GM18511 (cell line): ENCODE data around the gene DCP1A.
"Not testable (repeated sequence)": the region's sequence is repeated elsewhere in the genome, so short reads cannot be mapped to it uniquely, and the experiment has no call there.

Experiments
- ATAC-seq: cut with Tn5 transposase; IDR thresholded peaks from one replicate; pipeline ENCODE4 v1.9.1; 2021; ENCODE audit warnings: mild to moderate bottlenecking, moderate library complexity; ENCODE audit not compliant: unreplicated experiment

DCP1A gene

GRCh38 chr3:53269193-53269592 lies 78.2 kb downstream of the DCP1A start:
- not testable (repeated sequence) for ATAC-seq

DNA sequence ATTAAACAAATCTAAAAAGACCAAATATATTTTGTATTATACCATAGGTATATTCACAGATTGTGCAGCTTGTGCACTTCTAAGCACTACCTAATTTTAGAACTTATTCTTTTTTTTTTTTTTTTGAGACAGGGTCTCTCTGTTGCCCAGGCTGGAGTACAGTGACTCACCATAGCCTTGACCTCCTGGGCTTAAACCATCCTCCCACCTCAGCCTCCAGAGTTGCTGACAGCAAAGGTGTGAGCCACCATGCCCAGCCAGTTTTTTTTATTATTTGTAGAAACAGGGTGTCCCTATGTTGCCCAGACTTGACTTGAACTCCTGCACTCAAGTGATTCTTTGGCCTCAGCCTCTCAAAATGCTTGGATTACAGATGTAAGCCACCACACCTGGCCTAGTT lies 79.6 kb downstream of the DCP1A start:
- no peak for ATAC-seq

DNA sequence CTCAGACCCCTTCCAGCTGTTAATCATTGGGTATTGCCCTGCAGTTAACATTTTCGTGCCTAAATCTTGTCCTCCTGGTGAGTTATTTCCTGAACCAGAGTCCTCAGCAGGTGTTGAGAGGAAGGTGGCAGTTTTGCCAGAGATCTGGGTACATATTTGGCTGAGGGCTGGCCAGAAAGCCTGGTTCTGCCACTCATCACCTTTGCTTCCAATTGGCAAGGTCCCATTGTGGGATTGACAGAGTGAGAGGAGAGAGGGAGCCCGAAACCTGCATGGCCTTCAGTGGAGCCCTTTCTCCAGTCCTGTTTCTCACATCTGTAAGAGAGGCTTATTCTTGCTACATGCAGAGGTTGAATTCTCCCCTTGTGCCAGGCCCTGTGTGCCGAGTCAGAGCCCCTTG lies 82.6 kb downstream of the DCP1A start:
- no peak for ATAC-seq

DNA sequence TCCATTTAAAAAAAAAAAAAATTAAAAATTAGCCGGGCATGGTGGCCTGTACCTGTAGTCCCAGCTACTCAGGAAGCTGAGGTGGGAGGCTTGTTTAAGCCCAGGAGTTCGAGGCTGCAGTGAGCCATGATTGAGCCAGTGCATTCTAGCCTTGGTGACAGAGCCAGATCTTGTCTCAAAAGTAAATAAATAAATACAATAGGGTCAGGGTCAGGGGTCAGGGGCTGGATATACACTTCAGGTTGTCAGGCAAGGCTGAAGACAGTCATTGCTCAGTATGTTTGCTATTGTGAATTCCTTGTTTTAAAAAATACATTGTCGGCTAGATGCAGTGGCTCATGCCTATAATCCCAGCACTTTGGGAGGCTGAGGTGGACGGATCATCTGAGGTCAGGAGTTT lies 83.4 kb downstream of the DCP1A start:
- ATAC-seq = no peak

- ATAC-seq = no peak
Measured at GRCh38 chr3:53261712-53262111, 85.6 kb downstream of the DCP1A start.

- ATAC-seq = no peak
Measured at GRCh38 chr3:53260286-53260785, 87.0 kb downstream of the DCP1A start.

- no peak for ATAC-seq
Measured at GRCh38 chr3:53259427-53260259, 87.7 kb downstream of the DCP1A start.

DNA sequence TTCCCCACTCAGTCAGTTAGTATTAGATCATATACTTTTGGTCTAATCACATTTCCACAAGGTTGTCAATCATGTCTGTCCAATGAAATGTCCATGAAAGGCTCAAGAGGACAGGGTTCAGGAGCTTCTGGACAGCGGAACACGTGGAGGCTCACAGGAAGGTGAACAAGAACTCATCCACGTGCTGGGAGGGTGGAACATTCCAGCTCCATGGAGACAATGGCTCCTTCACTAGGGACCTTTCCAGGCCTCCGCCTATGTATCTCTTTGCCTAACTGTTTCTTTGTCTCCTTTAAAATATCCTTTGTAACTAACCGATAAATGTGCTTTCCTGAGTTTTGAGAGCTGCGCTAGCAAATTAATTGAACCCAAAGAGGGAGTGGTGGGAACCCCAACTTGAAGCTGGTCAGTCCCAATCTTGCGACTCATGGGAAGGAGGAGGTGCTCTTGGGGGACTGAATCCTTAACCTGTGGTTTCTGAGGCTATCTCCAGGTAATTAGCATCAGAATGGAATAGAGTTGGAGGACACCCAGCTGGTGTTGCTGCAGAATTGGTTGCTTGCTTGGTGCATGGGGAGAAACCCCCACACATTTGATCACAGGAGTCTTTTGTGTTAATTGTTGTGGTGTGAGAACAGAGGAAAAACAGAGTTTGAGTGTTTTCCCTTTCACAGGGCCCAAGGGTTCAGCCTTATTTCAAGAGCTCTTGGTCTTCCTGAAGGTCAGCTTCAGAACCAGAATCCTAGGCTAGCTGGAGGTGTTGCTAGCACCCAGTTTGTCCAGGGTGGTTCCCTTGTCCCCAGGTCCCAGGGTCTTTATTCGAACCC lies 88.5 kb downstream of the DCP1A start:
- no peak for ATAC-seq

GRCh38 chr3:53257465-53257864 lies 89.9 kb downstream of the DCP1A start:
- no peak for ATAC-seq

DNA sequence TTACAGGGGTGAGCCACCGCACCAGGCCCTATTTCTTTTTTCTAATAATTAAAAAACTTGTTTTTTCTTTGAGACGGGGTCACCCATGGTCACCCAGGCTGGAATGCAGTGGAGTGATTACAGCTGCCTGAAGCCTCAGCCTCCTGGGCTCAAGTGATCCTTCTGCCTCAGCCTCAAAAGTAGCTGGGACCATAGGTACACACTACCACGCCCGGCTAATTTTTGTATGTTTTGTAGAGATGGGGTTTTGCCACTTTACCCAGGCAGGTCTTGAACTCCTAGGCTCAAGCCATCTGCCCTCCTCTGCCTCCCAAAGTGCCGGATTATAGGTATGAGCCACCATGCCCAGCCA lies 90.7 kb downstream of the DCP1A start:
- ATAC-seq = no peak

DNA sequence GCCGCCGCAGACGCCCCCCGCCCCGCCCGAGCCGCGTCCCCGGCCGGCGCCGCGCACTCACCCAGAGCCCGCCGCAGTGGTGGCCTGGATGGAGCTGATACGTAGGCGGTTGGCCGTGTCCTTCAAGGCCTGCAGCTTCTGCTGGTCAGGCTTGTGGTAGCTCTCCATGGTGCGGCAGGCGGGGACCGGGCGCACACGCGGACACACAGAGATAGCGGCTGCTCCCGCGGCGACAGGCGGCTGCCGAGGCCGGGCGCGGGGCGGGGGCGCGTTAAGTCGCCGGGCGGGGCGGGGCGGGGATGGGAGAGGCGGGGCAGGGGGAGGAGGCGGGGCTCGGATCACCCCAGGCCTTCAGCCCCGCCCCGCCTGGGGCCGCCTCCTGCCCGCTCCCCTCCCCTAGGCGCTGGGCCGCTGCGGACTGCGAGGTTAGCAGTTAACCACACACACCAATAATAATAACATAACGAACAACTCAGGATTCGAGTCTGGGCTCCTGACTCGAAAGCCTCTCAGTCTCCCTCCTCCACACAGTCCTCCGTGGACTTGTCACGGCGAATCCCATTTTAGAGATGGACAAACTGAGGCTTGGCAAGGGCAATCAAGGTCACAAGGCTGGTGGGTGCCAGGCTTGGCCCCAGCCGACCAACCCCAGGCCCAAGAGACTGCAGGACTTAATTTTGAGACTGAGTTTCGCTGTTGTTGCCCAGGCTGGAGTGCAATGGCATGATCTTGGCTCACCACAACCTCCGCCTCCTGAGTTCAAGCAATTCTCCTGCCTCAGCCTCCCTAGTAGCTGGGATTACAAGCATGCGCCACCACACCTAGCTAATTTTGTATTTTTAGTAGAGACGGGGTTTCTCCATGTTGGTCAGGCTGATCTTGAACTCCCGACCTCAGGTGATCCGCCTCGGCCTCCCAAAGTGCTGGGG lies 91.3 kb downstream of the DCP1A start, which contains the start of gene TKT:
TSS of gene TKT (minus strand) at position 248 of the 929 bp plus-strand sequence. CDS start at position 168, 80 bp downstream.
- peak; percentile 57 for ATAC-seq

GRCh38 chr3:53255423-53255774 lies 91.9 kb downstream of the DCP1A start:
- ATAC-seq = peak; percentile 51

GRCh38 chr3:53254509-53255422 lies 92.6 kb downstream of the DCP1A start:
- ATAC-seq = peak; percentile 58

DNA sequence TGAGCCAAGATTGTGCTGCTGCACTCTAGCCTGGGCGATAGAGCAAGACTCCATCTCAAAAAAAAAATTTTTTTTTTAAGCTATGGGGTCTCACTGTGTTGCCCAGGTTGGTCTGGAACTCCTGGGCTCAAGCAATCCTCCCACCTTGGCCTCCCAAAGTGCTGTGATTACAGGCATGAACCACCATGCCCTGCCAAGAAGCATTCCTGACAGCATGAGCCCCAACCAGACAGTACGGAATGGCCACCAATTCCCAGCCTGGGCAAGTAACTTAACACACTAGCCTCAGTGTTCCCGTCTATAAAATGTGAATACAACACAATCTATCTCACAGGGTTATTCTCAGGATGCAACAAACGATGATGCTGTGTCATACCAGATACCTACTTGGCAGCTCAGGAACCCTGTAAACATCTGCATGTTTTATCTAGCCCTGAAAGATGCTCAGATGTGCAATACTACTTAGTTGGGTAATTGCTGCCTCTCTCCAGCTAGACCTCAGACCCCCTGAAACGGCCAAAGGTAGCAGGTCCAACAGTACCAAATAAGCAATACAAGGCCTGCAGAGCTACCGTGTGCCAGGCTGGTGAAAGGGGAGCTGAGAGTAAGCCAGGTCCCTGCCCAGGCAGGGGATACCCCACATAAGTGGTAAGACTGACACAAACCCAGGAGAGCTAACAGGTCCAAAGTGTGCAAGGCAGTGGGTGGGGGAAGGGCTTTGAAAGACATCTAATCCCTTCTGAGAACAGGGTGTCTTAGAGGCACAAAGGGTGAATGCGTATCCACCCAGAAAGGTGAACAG lies 93.4 kb downstream of the DCP1A start:
- no peak for ATAC-seq

GRCh38 chr3:53252947-53253322 lies 94.4 kb downstream of the DCP1A start:
- not testable (repeated sequence) for ATAC-seq

DNA sequence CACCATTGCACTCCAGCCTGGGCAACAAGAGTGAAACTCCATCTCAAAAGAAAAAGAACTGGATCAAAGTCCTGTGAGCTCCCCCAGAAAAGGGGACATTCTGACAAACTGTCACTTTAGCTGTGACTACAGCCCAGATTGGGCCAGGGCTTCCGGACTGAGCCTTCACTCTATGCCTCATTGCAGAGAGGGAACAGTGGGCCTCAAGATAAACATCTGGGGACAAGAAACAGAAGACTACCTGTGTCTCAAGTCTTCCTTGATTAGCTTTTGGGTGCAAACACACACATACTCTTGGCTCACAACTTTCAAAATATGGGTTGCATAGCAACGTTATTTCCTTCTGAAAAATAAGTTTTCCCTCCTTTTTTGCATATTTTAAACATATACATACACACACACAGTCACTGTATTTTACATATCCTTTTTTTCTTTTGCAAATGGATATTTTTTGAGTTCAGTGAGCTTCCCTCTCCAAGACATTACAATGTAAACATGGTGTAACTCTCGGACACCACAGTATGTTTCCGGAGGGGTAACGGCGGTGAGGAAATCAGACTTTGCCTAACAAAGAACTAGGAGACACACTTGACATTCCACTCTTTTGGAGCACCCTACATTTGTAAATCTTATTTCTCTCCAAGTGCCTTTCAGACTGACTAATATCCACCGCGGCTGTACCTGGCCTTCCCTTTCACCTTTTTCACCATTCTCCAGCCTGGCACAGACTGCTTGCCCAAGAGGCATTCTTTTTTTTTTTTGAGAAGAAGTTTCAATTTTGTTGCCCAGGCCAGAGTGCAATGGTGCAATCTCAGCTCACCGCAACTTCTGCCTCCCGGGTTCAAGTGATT lies 95.0 kb downstream of the DCP1A start:
- ATAC-seq = no peak

DNA sequence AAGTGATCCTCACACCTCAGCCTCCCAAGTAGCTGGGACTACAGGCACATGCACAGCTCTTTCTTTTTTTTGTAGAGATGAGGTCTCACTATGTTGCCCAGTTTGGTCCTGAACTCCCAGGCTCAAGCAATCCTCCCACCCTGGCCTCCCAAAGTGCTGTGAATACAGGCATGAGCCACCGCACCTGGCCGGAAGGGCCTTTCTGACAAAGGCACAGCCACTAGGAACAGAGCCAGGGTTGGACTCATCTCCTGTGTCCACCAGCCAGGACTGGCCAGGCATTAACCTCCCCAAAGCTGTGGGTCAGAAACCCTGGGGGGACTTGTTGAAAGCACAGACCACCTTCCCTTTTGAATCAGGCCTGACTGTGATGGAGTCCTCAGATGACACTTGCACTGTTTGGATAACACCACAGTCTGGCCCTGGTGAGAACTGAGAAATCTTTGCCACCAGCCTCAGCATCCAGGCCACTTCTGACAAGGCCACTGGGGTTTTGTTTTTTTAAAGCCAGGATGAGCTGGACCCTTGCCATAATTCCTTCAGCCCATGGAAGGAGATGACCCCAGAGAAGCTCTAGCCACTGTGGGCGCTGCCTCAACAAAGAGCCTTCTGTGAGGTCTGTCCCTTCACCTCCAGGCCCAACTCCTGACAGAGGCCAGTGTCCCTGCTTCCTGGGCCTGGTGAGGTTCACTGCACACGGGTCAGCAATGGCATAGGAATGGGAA lies 96.3 kb downstream of the DCP1A start:
- ATAC-seq = no peak
